Fibroblast of the conjunctiva (primary cell): ENCODE measurements around the gene ULBP3.

Experiments used
- DNase-seq: peaks from one replicate; pipeline ENCODE4 v3.0.0-alpha.2; 2010; ENCODE audit warnings: low read depth

Gene ULBP3

GRCh38 chr6:150068720-150069648, at the start of gene ULBP3:
Gene ULBP3, minus strand, starts transcription at chr6:150069121. Its CDS starts 55 bp downstream, at chr6:150069066.
- peak; percentile 91 for DNase-seq

DNA sequence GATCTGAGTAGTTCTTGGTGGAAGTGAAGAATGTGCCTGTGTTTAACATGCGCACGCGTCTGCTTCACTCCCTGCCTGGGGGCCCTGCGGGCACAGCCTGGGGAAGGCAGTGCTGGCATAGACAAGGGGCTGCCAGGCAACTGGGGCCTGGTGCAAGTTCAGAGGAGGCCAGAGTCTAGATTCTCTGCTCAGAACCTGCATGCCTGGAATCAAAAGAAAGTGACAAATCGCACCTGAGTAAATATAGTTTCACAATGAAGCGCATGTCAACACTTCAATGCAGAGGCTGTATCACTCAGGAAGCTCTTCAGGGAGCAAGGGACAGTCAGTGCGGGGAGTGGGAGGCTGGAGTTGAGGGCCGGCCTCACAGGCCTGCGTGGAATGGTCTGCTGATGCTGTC, 49.7 kb upstream of the ULBP3 start:
- no peak for DNase-seq

DNA sequence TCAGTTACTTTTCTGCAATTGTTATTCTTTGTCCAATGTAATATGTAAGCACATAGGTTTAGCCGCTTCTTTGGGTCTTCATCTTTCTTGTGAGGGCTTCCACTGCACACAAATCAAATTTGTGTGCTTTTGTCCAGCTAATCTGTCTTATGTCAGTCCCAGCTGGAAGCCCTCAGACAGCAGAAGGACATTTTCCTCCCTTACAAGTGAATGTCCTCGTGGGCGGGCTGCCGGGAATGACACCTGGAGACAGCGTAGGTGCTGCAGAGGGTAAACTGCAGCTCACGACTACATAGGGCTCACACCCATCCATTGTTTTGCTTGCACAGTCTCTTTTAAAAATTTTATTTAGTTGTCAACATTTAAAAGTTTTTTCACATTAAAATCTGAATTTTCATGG, 49.3 kb upstream of the ULBP3 start:
- no peak for DNase-seq

- DNase-seq = no peak
Observed at GRCh38 chr6:150116200-150116800, 47.4 kb upstream of the ULBP3 start.

- no peak for DNase-seq
Observed at GRCh38 chr6:150115769-150116168, 46.8 kb upstream of the ULBP3 start.

DNA sequence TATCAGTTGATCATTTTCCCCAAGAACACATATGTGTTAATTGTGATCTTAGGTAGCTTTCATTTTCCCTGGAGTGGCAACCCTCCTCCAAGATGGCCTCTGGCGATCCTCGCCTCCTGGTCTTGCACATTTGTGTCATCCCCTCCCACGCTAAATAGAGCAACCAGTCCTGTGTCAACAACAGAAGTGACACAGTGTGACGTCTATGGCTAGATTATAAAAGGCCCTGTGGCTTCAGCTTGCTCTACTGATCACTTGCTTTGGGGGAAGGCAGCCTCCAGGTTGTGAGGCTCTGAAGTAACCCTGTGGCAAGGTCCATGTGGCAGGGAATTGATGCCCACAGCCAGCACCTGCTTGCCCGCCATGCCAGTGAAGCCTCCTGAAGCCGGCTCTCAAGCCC, 43.3 kb upstream of the ULBP3 start:
- no peak for DNase-seq

GRCh38 chr6:150102750-150103270, 33.9 kb upstream of the ULBP3 start:
- no peak for DNase-seq

DNA sequence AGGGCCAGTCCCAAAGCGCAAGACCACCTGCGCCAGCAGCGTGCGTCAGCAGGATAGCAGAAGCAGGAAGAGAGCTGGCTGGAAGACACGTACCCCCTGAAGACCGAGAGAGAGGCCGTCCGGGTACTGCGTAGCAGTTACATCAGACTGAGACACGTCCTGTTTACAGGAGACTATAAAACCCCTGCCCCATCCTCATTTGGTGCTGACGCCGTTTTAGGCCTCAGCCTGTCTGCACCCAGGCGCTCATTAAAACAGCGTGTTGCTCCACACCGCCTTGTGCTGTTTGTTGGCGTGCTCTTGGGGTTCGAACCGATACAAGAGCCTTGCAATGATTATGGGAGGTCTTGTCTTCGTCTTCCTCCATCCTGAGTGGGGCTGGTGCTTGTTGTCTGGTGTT, 31.8 kb upstream of the ULBP3 start:
- DNase-seq = no peak

DNA sequence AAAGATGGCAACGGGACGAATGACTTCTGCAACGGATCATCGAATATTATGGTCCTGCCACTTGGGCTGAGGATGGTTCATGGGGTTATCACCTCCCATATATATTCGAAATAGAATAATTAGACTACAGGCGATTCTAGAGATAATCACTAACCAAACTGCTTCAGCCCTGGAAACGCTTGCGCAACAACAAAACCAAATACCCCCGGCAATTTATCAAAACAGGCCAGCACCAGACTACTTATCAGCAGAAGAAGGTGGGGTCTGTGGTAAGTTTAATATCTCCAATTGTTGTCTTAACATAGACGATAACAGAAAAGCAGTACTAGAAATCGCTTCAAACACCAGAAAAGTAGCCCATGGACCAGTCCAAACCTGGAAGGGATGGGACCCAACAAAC, 31.0 kb upstream of the ULBP3 start:
- no peak for DNase-seq

GRCh38 chr6:150099546-150099945, 30.6 kb upstream of the ULBP3 start:
- DNase-seq = no peak

- DNase-seq = no peak
Observed at GRCh38 chr6:150098155-150098554, 29.2 kb upstream of the ULBP3 start.

DNA sequence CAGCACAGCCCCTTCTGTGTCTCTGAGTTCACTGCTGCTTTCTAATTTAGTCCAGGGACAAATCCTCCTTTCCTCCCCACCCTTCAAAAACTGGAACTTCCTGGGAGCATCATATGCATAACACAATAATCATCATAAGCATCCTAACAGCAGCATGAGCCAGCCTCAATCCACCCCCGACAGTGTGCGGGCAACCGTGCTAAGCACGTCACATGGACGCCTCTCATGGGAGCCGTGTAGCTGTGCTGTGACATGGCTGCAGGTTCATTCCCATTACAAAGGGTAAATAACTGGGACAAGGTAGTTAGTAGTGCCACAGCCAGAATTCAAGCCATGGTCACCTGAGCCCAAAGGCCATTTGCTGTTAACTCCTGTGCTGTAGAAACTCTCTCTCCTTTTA, 24.5 kb upstream of the ULBP3 start:
- DNase-seq = no peak

GRCh38 chr6:150091476-150091875, 22.6 kb upstream of the ULBP3 start:
- DNase-seq = no peak

DNA sequence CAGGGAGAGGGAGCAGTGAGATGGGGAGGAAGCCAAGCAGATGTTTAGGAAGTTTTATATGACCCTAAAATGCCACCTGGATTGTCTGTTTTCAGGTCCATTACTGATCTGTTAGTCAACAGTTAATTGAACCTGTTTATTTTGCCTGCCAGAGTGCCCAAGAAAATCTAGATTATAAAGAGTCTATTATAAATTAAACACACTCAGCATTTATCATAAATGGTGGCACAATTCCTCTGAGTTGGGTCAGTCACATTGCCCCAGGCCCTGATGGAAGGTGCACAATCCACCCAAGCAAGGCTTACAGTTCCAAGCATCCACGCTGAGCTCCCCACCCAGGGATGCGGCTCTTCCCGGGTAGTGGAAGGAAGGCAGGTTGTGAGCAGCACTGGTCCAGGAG, 21.4 kb upstream of the ULBP3 start:
- DNase-seq = no peak

DNA sequence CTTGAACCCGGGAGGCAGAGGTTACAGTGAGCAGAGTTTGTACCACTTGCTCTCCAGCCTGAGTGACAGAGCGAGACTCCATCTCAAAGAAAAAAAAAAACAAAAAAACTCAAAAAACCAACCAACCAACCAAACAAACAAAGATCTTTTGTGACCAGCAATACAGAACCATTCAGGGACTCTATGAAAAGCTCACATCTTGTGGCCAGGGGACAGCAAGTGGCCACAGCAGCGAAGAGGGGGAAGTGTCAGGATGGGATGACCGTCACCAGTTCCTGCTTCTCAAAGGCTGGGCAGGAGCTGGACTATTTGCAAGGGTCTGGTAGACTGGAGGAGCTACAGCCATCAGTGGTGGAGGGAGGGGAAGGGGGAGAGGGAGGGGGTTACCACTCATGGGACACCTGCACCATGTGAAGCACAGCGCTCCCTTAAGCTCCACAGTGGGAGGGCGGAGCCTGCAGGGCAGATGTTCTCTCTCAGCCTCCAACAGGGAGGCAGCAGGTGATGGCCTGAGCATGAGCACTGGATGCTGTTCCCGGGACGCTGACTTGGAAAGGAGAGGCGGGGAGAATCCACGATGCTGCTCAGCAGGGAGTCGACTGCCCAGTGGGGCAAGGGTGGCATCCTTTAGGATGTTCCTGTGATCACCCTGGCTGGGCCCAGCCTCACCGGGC, 19.7 kb upstream of the ULBP3 start:
- DNase-seq = no peak

GRCh38 chr6:150087336-150087735, 18.4 kb upstream of the ULBP3 start:
- no peak for DNase-seq

- no peak for DNase-seq
Observed at GRCh38 chr6:150086026-150086425, 17.1 kb upstream of the ULBP3 start.

- no peak for DNase-seq
Observed at GRCh38 chr6:150084426-150084825, 15.5 kb upstream of the ULBP3 start.

DNA sequence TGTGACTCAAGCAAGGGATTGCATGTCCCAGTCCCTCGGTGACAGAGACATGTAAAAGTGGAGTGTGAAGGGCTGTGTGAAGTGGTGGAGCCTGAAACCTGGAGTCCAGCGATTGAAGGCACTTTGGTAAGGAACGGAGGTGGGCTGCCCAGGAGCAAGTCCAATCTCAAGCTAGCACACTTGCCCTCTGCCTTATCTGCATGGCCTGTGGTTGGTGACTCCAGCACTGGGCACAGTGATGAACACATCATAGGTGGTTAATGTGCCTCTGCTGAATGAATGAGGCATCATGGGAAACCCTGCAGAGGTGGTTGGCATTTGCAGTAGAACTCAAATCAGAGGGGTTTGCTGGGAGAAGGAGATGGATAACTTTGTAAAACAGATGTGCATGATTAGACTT, 14.9 kb upstream of the ULBP3 start:
- DNase-seq = no peak

DNA sequence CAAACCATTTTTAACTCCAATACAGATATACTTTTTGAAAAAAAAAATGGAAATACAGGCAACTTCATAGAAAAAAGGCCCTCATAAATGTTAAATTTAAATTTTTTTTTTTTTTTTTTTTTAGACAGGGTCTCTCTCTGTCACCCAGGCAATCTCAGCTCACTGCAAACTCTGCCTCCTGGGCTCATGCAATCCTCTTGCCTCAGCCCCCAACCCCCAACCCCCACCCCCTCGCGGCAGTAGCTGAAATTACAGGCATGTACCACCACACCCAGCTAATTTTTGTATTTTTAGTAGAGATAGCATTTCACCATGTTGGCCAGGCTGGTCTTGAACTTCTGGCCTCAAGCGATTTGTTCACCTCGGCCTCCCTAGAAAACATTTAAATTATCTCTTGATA, 12.8 kb upstream of the ULBP3 start:
- DNase-seq = no peak

DNA sequence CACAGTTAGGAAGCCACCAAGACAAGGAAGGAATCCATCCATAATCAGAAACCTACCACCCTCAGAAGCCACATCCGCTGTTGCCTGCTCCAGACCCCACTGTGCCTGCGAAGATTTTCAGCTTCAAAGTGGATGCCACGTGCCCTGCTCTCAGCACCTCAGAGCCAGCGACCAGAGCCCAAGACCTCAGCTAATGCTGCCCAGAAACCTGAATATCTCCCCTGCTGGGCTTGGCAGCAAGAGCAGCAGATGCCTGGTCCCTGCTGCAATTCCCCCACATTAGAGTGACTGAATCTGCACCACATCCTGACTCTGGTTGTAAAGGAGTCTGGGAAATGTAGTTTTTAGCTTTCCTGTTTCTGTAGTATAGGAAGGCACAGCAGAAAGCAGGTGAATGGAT, 10.7 kb upstream of the ULBP3 start:
- no peak for DNase-seq

- no peak for DNase-seq
Observed at GRCh38 chr6:150078788-150079187, 9.9 kb upstream of the ULBP3 start.
